Adrenal gland (tissue), 12 donors: ENCODE measurements around the gene COL23A1. TPM values are rescaled to one million over a fixed set of nuclear protein-coding genes. Genes with fewer than 3 reads are reported as not detected.

Experiments
- DNase-seq, 7 donors: peaks; one replicate each; pipeline ENCODE4 v3.0.0-alpha.2; 2019 to 2020
- H3K27ac ChIP-seq, 5 donors: fragments of 200-600 bp; sonication (generic) in 4 of 5; 1 replicate in 3 of 5; 2 replicates in 2 of 5; pipeline versions ENCODE4 v1.5.1 to v1.8.0; 2016 to 2020; ENCODE audit warnings: mild to moderate bottlenecking in 1 of 5
- H3K27me3 ChIP-seq: fragments of 200-600 bp; 2 replicates; pipeline ENCODE4 v1.8.0; 2021
- H3K36me3 ChIP-seq, 2 donors: fragments of 200-600 bp; replicated peaks in 1 of 2; 1 replicate in 1 of 2; 2 replicates in 1 of 2; pipeline versions ENCODE4 v1.5.1 to v1.8.0; 2018 to 2022
- H3K4me1 ChIP-seq, 2 donors: fragments of 200-600 bp; replicated peaks in 1 of 2; 1 replicate in 1 of 2; 2 replicates in 1 of 2; pipeline versions ENCODE4 v1.5.1 to v1.8.0; 2018 to 2021
- H3K4me3 ChIP-seq, 4 donors: fragments of 200-600 bp; sonication (generic) in 3 of 4; one replicate each; pipeline ENCODE4 v1.5.1; 2016 to 2018
- H3K9me3 ChIP-seq, 3 donors: fragments of 200-600 bp; sonication (generic) in 1 of 3; replicated peaks in 1 of 3; 1 replicate in 2 of 3; 2 replicates in 1 of 3; pipeline versions ENCODE4 v1.5.1 to v1.8.0; 2016 to 2021
- CTCF ChIP-seq, 6 experiments: fragments of 450-650 bp in 4 of 6; fragments of 200-600 bp in 2 of 6; sonication (generic) in 1 of 6; IDR thresholded peaks; 1 replicate in 5 of 6; 2 replicates in 1 of 6; pipeline versions ENCODE4 v1.5.1 to v1.8.0; 2016 to 2021; ENCODE audit warnings: antibody characterized with exemption in 6 of 6, mild to moderate bottlenecking in 2 of 6, moderate library complexity in 1 of 6
- POLR2A ChIP-seq, 2 donors: fragments of 450-650 bp; IDR thresholded peaks; one replicate each; pipeline ENCODE4 v1.6.1; 2017; ENCODE audit warnings: antibody characterized with exemption in 2 of 2, mild to moderate bottlenecking in 2 of 2, moderate library complexity in 1 of 2
- WGBS, 4 donors: extraction: QIAGEN DNeasy Blood & Tissue Kit in 2 of 4; methylation state at CpG; one replicate each; pipeline versions ENCODE4 v1.1.5 to v1.1.7; 2013 to 2017; 5-methylcytosine and 5-hydroxymethylcytosine counted together
- intact Hi-C, 2 donors: fragments of 100-400 bp; cut with DNase I; formaldehyde crosslinking; loops; one replicate each; pipeline versions ENCODE4 v1.14.1 to v1.15.0; 2022 to 2023
- polyA plus RNA-seq, 3 donors: library from polyadenylated mRNA; stranded (reverse); fragments of 200-250 nt in 2 of 3; fragments of 350-450 nt in 1 of 3; fragmentation: Illumina TruSeq in 1 of 3; extraction: RNeasy Lipid Tissue Mini Kit (QIAGEN cat#74804) in 1 of 3; gene quantifications; one replicate each; pipeline ENCODE4 v1.2.3, GENCODE V29; 2013 to 2014
- total RNA-seq, 9 donors: library from RNA; depleted of rRNA in 4 of 9; stranded (reverse); fragments of >200 nt in 4 of 9; fragments of 120-200 nt in 1 of 9; fragmentation: NEBNext Ultra II Directional in 1 of 9; extraction: Animal tissue kit (Norgen Biotek cat#: 25700) in 1 of 9; gene quantifications; one replicate each; pipeline versions ENCODE4 v1.1.0 to v1.2.4, GENCODE V29; 2013 to 2023
- donor health status: healthy with polysubstance abuse.
- donor health status: Bipolar disorder and iron deficiency.
- donor health status: DM: yes; HTN: yes; CAD: no.
- donor health status: DM: no; HTN: no; CAD: no.
- donor health status: DM: no; HTN: no; CAD: no.
- donor health status: DM: yes; HTN: yes; CAD: no.

The COL23A1 gene
- total and polyA plus RNA-seq, 12 donors: 0.09 to 4.4 (median 0.88) TPM

GRCh38 chr5:178279026-178279722 lies 311.0 kb downstream of the COL23A1 start:
- intact Hi-C loops: no loop called here
- Histone ChIP-seq H3K36me3 (no peaks in the 10 kb centered on the region), H3K27me3 (no peaks in the 10 kb centered on the region), H3K4me1 (peaks cover 0 to 2% of the 10 kb centered on the region in 2 donors), H3K9me3 (peaks cover 0 to 6% (median 0%) of the 10 kb centered on the region in 3 donors), H3K27ac (no peak overlapping the region), H3K4me3 (no peak overlapping the region)
- 72 to 80% (median 74%) methylated on average over 12 to 14 of the region's 14 CpGs for WGBS, 4 donors
- TF ChIP-seq POLR2A (IDR thresholded peaks at IDR 0.05) (no peak), CTCF (IDR thresholded peaks at IDR 0.05) (no peak)
- no peak for DNase-seq

GRCh38 chr5:178278358-178279023 lies 311.7 kb downstream of the COL23A1 start:
- no peak overlapping the region for H3K4me3 ChIP-seq
- H3K27me3 ChIP-seq: no peaks in the 10 kb centered on the region
- H3K4me1 ChIP-seq: peaks cover 0 to 2% of the 10 kb centered on the region in 2 donors
- no peak for TF ChIP-seq CTCF (IDR thresholded peaks at IDR 0.05)
- no peak for TF ChIP-seq POLR2A (IDR thresholded peaks at IDR 0.05)
- H3K9me3 ChIP-seq: no peaks in the 10 kb centered on the region
- WGBS, 4 donors: 76 to 88% (median 82%) methylated on average over 14 to 18 of the region's 18 CpGs
- intact Hi-C loops: no loop called here
- no peak overlapping the region for H3K27ac ChIP-seq
- no peaks in the 10 kb centered on the region for H3K36me3 ChIP-seq
- DNase-seq: no peak

GRCh38 chr5:178277866-178278265 lies 312.3 kb downstream of the COL23A1 start:
- Histone ChIP-seq H3K9me3 (no peaks in the 10 kb centered on the region), H3K27ac (no peak overlapping the region), H3K4me3 (no peak overlapping the region), H3K27me3 (no peaks in the 10 kb centered on the region), H3K4me1 (peaks cover 0 to 2% of the 10 kb centered on the region in 2 donors), H3K36me3 (no peaks in the 10 kb centered on the region)
- no peak for TF ChIP-seq POLR2A (IDR thresholded peaks at IDR 0.05)
- no peak for TF ChIP-seq CTCF (IDR thresholded peaks at IDR 0.05)
- 57 to 92% (median 67%) methylated on average over 4 to 12 of the region's 12 CpGs for WGBS, 4 donors
- intact Hi-C loops: no loop called here
- DNase-seq: no peak

GRCh38 chr5:178277346-178277745 lies 312.8 kb downstream of the COL23A1 start:
- WGBS, 4 donors: 77 to 85% (median 84%) methylated on average over 8 to 9 of the region's 9 CpGs
- H3K9me3 ChIP-seq: no peaks in the 10 kb centered on the region
- peaks cover 0 to 2% of the 10 kb centered on the region in 2 donors for H3K4me1 ChIP-seq
- intact Hi-C loops: no loop called here
- H3K27me3 ChIP-seq: no peaks in the 10 kb centered on the region
- no peak overlapping the region for H3K4me3 ChIP-seq
- H3K36me3 ChIP-seq: no peaks in the 10 kb centered on the region
- TF ChIP-seq CTCF (IDR thresholded peaks at IDR 0.05) (no peak), POLR2A (IDR thresholded peaks at IDR 0.05) (no peak)
- H3K27ac ChIP-seq: no peak overlapping the region
- no peak for DNase-seq
